GM18505 (cell line): ENCODE results near the gene PRDX5.

Experiments
- ATAC-seq: cut with Tn5 transposase; IDR thresholded peaks from one replicate; pipeline ENCODE4 v1.9.1; 2021; ENCODE audit not compliant: unreplicated experiment
- POLR2A ChIP-seq: IDR thresholded peaks from 4 replicates; pipeline ENCODE4 v1.6.1; 2011; ENCODE audit warnings: borderline replicate concordance; ENCODE audit not compliant: insufficient read depth, insufficient read length; ENCODE audit errors: extremely low read depth

PRDX5 gene

GRCh38 chr11:64317961-64318765 is at the start of gene PRDX5:
PRDX5 (plus strand) TSS chr11:64318121; CDS start chr11:64318216, 95 bp downstream.
- peak; percentile 79 for TF ChIP-seq POLR2A
- ATAC-seq, result peak; percentile 70

GRCh38 chr11:64268893-64269539 is 48.9 kb upstream of the PRDX5 start:
- TF ChIP-seq POLR2A, result no peak
- ATAC-seq, result peak; percentile 4

- TF ChIP-seq POLR2A, result peak; percentile 80
- ATAC-seq, result peak; percentile 54
Observed at GRCh38 chr11:64269540-64270220, 48.2 kb upstream of the PRDX5 start.

- TF ChIP-seq POLR2A, result no peak
- no peak for ATAC-seq
Observed at GRCh38 chr11:64275031-64275800, 42.7 kb upstream of the PRDX5 start.

GRCh38 chr11:64275841-64276240 is 42.1 kb upstream of the PRDX5 start:
- no peak for TF ChIP-seq POLR2A
- ATAC-seq, result no peak

GRCh38 chr11:64276653-64277431 is 41.1 kb upstream of the PRDX5 start:
- ATAC-seq, result no peak
- TF ChIP-seq POLR2A, result no peak

- ATAC-seq, result no peak
Observed at GRCh38 chr11:64278576-64279190, 39.2 kb upstream of the PRDX5 start.

GRCh38 chr11:64281957-64282770 is 35.8 kb upstream of the PRDX5 start:
- ATAC-seq, result no peak
- no peak for TF ChIP-seq POLR2A

More at GRCh38 chr11:64278576-64279190, 39.2 kb upstream of the PRDX5 start:
- no peak for TF ChIP-seq POLR2A

GRCh38 chr11:64283092-64283491 is 34.8 kb upstream of the PRDX5 start:
- ATAC-seq, result no peak
- TF ChIP-seq POLR2A, result no peak

- ATAC-seq, result peak; percentile 53
- TF ChIP-seq POLR2A, result peak; percentile 56
Observed at GRCh38 chr11:64284048-64284961, 33.6 kb upstream of the PRDX5 start, which contains the start of gene BAD. BAD (minus strand) TSS chr11:64284665; CDS start chr11:64284368, 297 bp downstream.

- TF ChIP-seq POLR2A, result peak; percentile 49
- ATAC-seq, result peak; percentile 59
Observed at GRCh38 chr11:64284962-64285884, 32.7 kb upstream of the PRDX5 start, which contains the start of gene GPR137. GPR137 (plus strand) TSS chr11:64285848; CDS start chr11:64286525, 677 bp downstream.
